Thoracic aorta (tissue), 2 donors: ENCODE measurements around the gene ELOVL1. TPM values are rescaled to one million over a fixed set of nuclear protein-coding genes. Genes with fewer than 3 reads are reported as not detected.

Source experiments
- ATAC-seq: fragments of 150-250 bp; one replicate; pipeline ENCODE4 v1.8.0; 2017; ENCODE audit warnings: low read depth; ENCODE audit not compliant: insufficient number of reproducible peaks, low FRiP score
- DNase-seq: peaks from one replicate; pipeline ENCODE4 v3.0.0-alpha.2; 2020; ENCODE audit warnings: low spot score
- H3K27ac ChIP-seq, 2 donors: fragments of 200-600 bp; sonication (generic); 1 replicate in 1 of 2; 2 replicates in 1 of 2; pipeline ENCODE4 v1.5.1; 2016; ENCODE audit warnings: mild to moderate bottlenecking in 2 of 2, moderate library complexity in 2 of 2
- H3K27me3 ChIP-seq: fragments of 200-600 bp; sonication (generic); replicated peaks from 2 replicates; pipeline ENCODE4 v1.6.0; 2016; ENCODE audit warnings: mild to moderate bottlenecking; ENCODE audit not compliant: insufficient read depth
- H3K36me3 ChIP-seq: fragments of 200-600 bp; sonication (generic); one replicate; pipeline ENCODE4 v1.5.1; 2016
- H3K4me1 ChIP-seq, 2 donors: fragments of 200-600 bp; sonication (generic); 1 replicate in 1 of 2; 2 replicates in 1 of 2; pipeline versions ENCODE4 v1.5.1 to v1.6.0; 2016; ENCODE audit warnings: low read depth in 2 of 2, mild to moderate bottlenecking in 1 of 2; ENCODE audit not compliant: control insufficient read depth in 1 of 2
- H3K4me3 ChIP-seq: fragments of 200-600 bp; sonication (generic); 2 replicates; pipeline ENCODE4 v1.5.1; 2016; ENCODE audit warnings: mild to moderate bottlenecking
- H3K9me3 ChIP-seq: fragments of 200-600 bp; sonication (generic); 2 replicates; pipeline ENCODE4 v1.5.1; 2016
- CTCF ChIP-seq: fragments of 200-600 bp; sonication (generic); IDR thresholded peaks from one replicate; pipeline ENCODE4 v1.5.1; 2019; ENCODE audit warnings: antibody characterized with exemption
- total RNA-seq, 2 donors: library from RNA; depleted of rRNA; stranded (reverse); fragments of >200 nt; gene quantifications; one replicate each; pipeline versions ENCODE4 v1.1.0 to v1.2.3, GENCODE V29; 2016

ELOVL1 gene
- total RNA-seq, 2 donors from 2014 or later = 36.3 to 40.8 TPM

DNA sequence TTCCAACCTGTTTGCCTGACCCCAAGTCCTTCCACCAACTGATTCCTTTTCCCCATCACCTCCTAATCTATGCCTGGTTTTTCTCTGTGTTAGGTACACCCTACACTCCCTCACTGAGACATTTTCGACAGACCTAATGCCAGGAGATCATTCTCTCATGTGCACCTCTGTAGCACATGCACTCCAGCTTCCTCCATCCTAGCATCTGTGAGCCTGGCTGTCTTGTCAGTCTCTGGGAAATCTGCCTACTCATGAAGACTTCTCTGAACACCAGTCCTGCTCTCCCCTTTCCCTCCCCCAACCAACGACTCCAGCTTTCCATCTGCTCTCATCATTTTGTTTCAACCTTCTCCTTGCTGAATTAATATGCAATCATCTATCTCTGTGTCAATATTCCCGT is 20.8 kb upstream of the ELOVL1 start:
- Histone ChIP-seq H3K27ac (no peak overlapping the region), H3K9me3 (no peaks in the 10 kb centered on the region), H3K4me3 (peak overlapping the region; percentile 85), H3K36me3 (peaks cover 35% of the 10 kb centered on the region), H3K4me1 (peaks cover 12 to 33% of the 10 kb centered on the region in 2 donors), H3K27me3 (no peaks in the 10 kb centered on the region)
- no peak for TF ChIP-seq CTCF
- no peak for ATAC-seq
- no peak for DNase-seq

DNA sequence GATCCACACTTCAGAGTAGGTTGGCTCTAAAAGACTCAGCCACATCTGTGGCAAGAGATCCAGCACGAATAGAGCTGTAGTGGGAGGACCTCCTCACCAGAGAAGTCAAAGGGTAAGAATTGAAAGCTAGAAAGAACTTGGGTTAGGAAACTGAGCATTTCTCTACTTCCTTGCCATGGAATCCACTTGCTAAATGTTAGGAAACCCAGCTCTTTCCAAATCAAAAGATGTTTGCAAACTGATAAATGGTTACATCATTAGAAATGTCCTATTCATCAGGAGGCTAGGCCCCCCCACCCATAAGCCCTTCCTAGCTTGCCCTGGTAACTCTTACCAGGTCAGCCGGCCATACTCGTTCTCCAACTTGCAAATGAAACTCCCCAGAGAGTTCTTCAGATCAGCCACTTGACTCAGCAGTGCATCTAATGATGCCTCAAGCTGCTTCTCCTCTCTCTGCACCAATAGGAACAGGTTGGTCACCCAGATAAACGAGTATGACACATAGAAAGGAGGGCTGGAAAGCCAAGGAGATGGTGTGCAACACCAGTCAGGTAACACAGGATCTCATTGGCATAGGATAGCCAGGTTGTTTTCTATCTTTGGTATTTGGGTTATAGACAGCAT is 20.3 kb upstream of the ELOVL1 start:
- no peak for DNase-seq
- Histone ChIP-seq H3K9me3 (no peaks in the 10 kb centered on the region), H3K4me3 (peak overlapping the region; percentile 85)

GRCh38 chr1:43386676-43387075 is 18.9 kb upstream of the ELOVL1 start:
- peaks cover 44% of the 10 kb centered on the region for H3K36me3 ChIP-seq

More for the DNA sequence above, 20.3 kb upstream of the ELOVL1 start:
- Histone ChIP-seq H3K4me1 (peaks cover 12 to 33% of the 10 kb centered on the region in 2 donors), H3K27ac (no peak overlapping the region), H3K27me3 (no peaks in the 10 kb centered on the region), H3K36me3 (peaks cover 39% of the 10 kb centered on the region)
- no peak for TF ChIP-seq CTCF
- ATAC-seq = no peak

DNA sequence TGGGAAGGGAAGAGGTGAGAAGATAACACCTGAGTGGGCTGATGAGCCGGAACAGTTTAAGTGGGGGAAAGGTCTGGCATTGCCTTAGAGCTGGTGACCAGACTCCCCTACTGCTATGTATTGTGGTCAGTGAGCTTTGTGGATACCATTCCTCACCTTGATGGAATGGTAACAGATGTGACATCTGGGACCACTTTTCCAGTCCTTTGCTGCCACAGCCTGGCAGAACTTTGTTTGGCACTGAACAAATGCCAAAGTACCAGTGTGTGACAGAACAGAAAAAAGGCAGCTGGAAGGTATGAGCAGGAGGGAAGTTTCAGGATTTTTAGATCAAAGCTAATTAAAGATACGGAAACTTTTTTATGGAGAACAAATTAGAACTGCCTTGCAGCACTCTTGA is 15.6 kb upstream of the ELOVL1 start:
- Histone ChIP-seq H3K4me1 (peaks cover 3 to 15% of the 10 kb centered on the region in 2 donors), H3K4me3 (no peak overlapping the region), H3K27me3 (no peaks in the 10 kb centered on the region), H3K27ac (no peak overlapping the region), H3K9me3 (no peaks in the 10 kb centered on the region), H3K36me3 (peaks cover 44% of the 10 kb centered on the region)
- TF ChIP-seq CTCF = no peak
- ATAC-seq = no peak
- no peak for DNase-seq

More at GRCh38 chr1:43386676-43387075, 18.9 kb upstream of the ELOVL1 start:
- Histone ChIP-seq H3K4me3 (no peak overlapping the region), H3K4me1 (peaks cover 12 to 33% of the 10 kb centered on the region in 2 donors), H3K27me3 (no peaks in the 10 kb centered on the region), H3K27ac (no peak overlapping the region), H3K9me3 (no peaks in the 10 kb centered on the region)
- ATAC-seq = no peak
- no peak for DNase-seq
- no peak for TF ChIP-seq CTCF

GRCh38 chr1:43382027-43382779 is 14.4 kb upstream of the ELOVL1 start:
- DNase-seq = no peak
- no peak overlapping the region for H3K27ac ChIP-seq
- H3K9me3 ChIP-seq = no peaks in the 10 kb centered on the region
- no peaks in the 10 kb centered on the region for H3K27me3 ChIP-seq
- H3K4me3 ChIP-seq = no peak overlapping the region
- peaks cover 0 to 3% of the 10 kb centered on the region in 2 donors for H3K4me1 ChIP-seq
- peaks cover 44% of the 10 kb centered on the region for H3K36me3 ChIP-seq
- TF ChIP-seq CTCF = no peak
- ATAC-seq = no peak
